Measurements from ENCODE around the gene MRPS9.

Gene MRPS9

GRCh38 chr2:105072039-105072438 lies 34.2 kb downstream of the MRPS9 start:
- no peaks in the 10 kb centered on the region for H3K9me3 ChIP-seq (ENCODE audit: low read length)
- TF ChIP-seq EZH2 (IDR thresholded peaks at IDR 0.05; ENCODE audit: borderline replicate concordance, low read length) (no peak), CTCF (IDR thresholded peaks at IDR 0.05; ENCODE audit: low read length) (no peak)
- H3K4me1 ChIP-seq (ENCODE audit: insufficient read depth, low read length, severe bottlenecking): no peaks in the 10 kb centered on the region
- H3K9ac ChIP-seq (ENCODE audit: low read length): no peak overlapping the region
- H3K27me3 ChIP-seq (ENCODE audit: insufficient read depth, low read length): no peaks in the 10 kb centered on the region
- no peaks in the 10 kb centered on the region for H3F3A ChIP-seq (ENCODE audit: insufficient read depth, low read length)
- no peak overlapping the region for H3K4me2 ChIP-seq (ENCODE audit: low read length)
- peaks cover 7% of the 10 kb centered on the region for H3K36me3 ChIP-seq (ENCODE audit: insufficient read depth, low read length)
- no peaks in the 10 kb centered on the region for H4K20me1 ChIP-seq (ENCODE audit: insufficient read depth, low read length)
- H3K9me2 ChIP-seq (ENCODE audit: low read depth, low read length): no peaks in the 10 kb centered on the region
- no peaks in the 10 kb centered on the region for H3K79me2 ChIP-seq (ENCODE audit: insufficient read depth, low read length)
- H2AFZ ChIP-seq (ENCODE audit: low read length): no peak overlapping the region
- H3K27ac ChIP-seq (ENCODE audit: low read depth, low read length, poor library complexity, severe bottlenecking): no peak overlapping the region
- H3K4me3 ChIP-seq (ENCODE audit: low read depth, low read length, poor library complexity, severe bottlenecking): no peak overlapping the region

DNA sequence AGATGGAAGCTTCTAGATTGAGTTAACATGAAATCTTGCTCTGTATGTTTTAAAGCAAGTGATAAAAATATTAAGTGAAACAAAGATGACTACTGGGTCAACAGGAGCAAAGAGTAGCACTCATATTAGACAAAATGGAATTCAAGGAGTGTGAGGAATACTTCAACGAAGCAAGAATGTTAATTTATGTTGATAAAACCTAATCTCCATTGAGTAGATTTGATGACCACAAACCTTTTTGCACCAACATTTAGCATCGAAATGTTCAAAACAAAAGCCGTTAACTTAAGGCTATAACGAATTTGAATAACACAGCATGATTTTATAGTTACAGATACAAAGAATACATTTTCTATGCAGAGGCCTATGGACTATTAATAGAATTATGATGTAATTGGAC lies 35.7 kb downstream of the MRPS9 start:
- Histone ChIP-seq H3K79me2 (ENCODE audit: insufficient read depth, low read length) (no peaks in the 10 kb centered on the region), H2AFZ (ENCODE audit: low read length) (no peak overlapping the region), H3K4me1 (ENCODE audit: insufficient read depth, low read length, severe bottlenecking) (no peaks in the 10 kb centered on the region), H3K9me2 (ENCODE audit: low read depth, low read length) (no peaks in the 10 kb centered on the region), H3K9ac (ENCODE audit: low read length) (no peak overlapping the region), H3K4me3 (ENCODE audit: low read depth, low read length, poor library complexity, severe bottlenecking) (no peak overlapping the region), H4K20me1 (ENCODE audit: insufficient read depth, low read length) (no peaks in the 10 kb centered on the region), H3F3A (ENCODE audit: insufficient read depth, low read length) (no peaks in the 10 kb centered on the region), H3K27me3 (ENCODE audit: insufficient read depth, low read length) (no peaks in the 10 kb centered on the region), H3K9me3 (ENCODE audit: low read length) (no peaks in the 10 kb centered on the region), H3K36me3 (ENCODE audit: insufficient read depth, low read length) (peaks cover 7% of the 10 kb centered on the region), H3K27ac (ENCODE audit: low read depth, low read length, poor library complexity, severe bottlenecking) (no peak overlapping the region), H3K4me2 (ENCODE audit: low read length) (no peak overlapping the region)
- TF ChIP-seq EZH2 (IDR thresholded peaks at IDR 0.05; ENCODE audit: borderline replicate concordance, low read length) (no peak), CTCF (IDR thresholded peaks at IDR 0.05; ENCODE audit: low read length) (no peak)

GRCh38 chr2:105076121-105076520 lies 38.3 kb downstream of the MRPS9 start:
- H3K9me2 ChIP-seq (ENCODE audit: low read depth, low read length): no peaks in the 10 kb centered on the region
- H2AFZ ChIP-seq (ENCODE audit: low read length): no peak overlapping the region
- no peaks in the 10 kb centered on the region for H3K27me3 ChIP-seq (ENCODE audit: insufficient read depth, low read length)

More at GRCh38 chr2:105076121-105076520, 38.3 kb downstream of the MRPS9 start:
- no peaks in the 10 kb centered on the region for H4K20me1 ChIP-seq (ENCODE audit: insufficient read depth, low read length)
- no peak overlapping the region for H3K4me3 ChIP-seq (ENCODE audit: low read depth, low read length, poor library complexity, severe bottlenecking)
- no peak overlapping the region for H3K9ac ChIP-seq (ENCODE audit: low read length)
- H3K9me3 ChIP-seq (ENCODE audit: low read length): no peaks in the 10 kb centered on the region
- H3K79me2 ChIP-seq (ENCODE audit: insufficient read depth, low read length): no peaks in the 10 kb centered on the region
- H3K4me1 ChIP-seq (ENCODE audit: insufficient read depth, low read length, severe bottlenecking): no peaks in the 10 kb centered on the region
- H3K4me2 ChIP-seq (ENCODE audit: low read length): no peak overlapping the region
- TF ChIP-seq EZH2 (IDR thresholded peaks at IDR 0.05; ENCODE audit: borderline replicate concordance, low read length) (no peak), CTCF (IDR thresholded peaks at IDR 0.05; ENCODE audit: low read length) (no peak)
- H3K27ac ChIP-seq (ENCODE audit: low read depth, low read length, poor library complexity, severe bottlenecking): no peak overlapping the region
- peaks cover 11% of the 10 kb centered on the region for H3K36me3 ChIP-seq (ENCODE audit: insufficient read depth, low read length)
- H3F3A ChIP-seq (ENCODE audit: insufficient read depth, low read length): no peaks in the 10 kb centered on the region

Measured in OCI-LY1 (cell line).